IMR-90 (cell line): ENCODE results near the gene SOX6.

Experiments used
- MXI1 ChIP-seq: IDR thresholded peaks from 2 replicates; pipeline ENCODE4 v1.6.1; 2012; ENCODE audit warnings: low read depth, mild to moderate bottlenecking, low read length, moderate library complexity, borderline replicate concordance
- POLR2A ChIP-seq: IDR thresholded peaks from 2 replicates; pipeline ENCODE4 v1.6.1; 2012; ENCODE audit warnings: mild to moderate bottlenecking, low read depth, low read length
- USF2 ChIP-seq: fragments of 150-350 bp; IDR thresholded peaks from 2 replicates; pipeline ENCODE4 v1.6.1; 2017; ENCODE audit warnings: mild to moderate bottlenecking, antibody characterized with exemption, low read length, low read depth
- TF ChIP-seq, protein P1 (sequence below): conservative IDR thresholded peaks from 2 replicates; pipeline ENCODE4 v1.5.1; 2012; ENCODE audit warnings: mild to moderate bottlenecking, low read depth, low read length, improper control_type of control experiment

GRCh38 chr11:16086229-16086819 is 270.0 kb downstream of the SOX6 start:
- TF ChIP-seq USF2 (no peak), POLR2A (no peak), MXI1 (no peak)
- TF ChIP-seq, protein P1, sequence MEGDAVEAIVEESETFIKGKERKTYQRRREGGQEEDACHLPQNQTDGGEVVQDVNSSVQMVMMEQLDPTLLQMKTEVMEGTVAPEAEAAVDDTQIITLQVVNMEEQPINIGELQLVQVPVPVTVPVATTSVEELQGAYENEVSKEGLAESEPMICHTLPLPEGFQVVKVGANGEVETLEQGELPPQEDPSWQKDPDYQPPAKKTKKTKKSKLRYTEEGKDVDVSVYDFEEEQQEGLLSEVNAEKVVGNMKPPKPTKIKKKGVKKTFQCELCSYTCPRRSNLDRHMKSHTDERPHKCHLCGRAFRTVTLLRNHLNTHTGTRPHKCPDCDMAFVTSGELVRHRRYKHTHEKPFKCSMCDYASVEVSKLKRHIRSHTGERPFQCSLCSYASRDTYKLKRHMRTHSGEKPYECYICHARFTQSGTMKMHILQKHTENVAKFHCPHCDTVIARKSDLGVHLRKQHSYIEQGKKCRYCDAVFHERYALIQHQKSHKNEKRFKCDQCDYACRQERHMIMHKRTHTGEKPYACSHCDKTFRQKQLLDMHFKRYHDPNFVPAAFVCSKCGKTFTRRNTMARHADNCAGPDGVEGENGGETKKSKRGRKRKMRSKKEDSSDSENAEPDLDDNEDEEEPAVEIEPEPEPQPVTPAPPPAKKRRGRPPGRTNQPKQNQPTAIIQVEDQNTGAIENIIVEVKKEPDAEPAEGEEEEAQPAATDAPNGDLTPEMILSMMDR: no peak
